Suprapubic skin (tissue), 4 donors: Measurements from ENCODE around the gene TSNAX. TPM values are rescaled to one million over a fixed set of nuclear protein-coding genes. Genes with fewer than 3 reads are reported as not detected.

Experiments used
- DNase-seq, 2 donors: peaks; one replicate each; pipeline ENCODE4 v3.0.0-alpha.2; 2019; ENCODE audit warnings: low spot score in 2 of 2
- H3K27ac ChIP-seq: fragments of 200-600 bp; sonication (generic); one replicate; pipeline ENCODE4 v1.5.1; 2019
- H3K27me3 ChIP-seq: fragments of 200-600 bp; sonication (generic); one replicate; pipeline ENCODE4 v1.5.1; 2019
- H3K36me3 ChIP-seq: fragments of 200-600 bp; sonication (generic); one replicate; pipeline ENCODE4 v1.5.1; 2019
- H3K4me1 ChIP-seq: fragments of 200-600 bp; sonication (generic); one replicate; pipeline ENCODE4 v1.5.1; 2019
- H3K4me3 ChIP-seq: fragments of 200-600 bp; sonication (generic); one replicate; pipeline ENCODE4 v1.5.1; 2019; ENCODE audit warnings: mild to moderate bottlenecking
- H3K9me3 ChIP-seq: fragments of 200-600 bp; sonication (generic); one replicate; pipeline ENCODE4 v1.5.1; 2019
- EP300 ChIP-seq: sonication (generic); formaldehyde crosslinking; IDR thresholded peaks from one replicate; pipeline ENCODE4 v1.6.1; 2017; ENCODE audit warnings: antibody characterized with exemption
- POLR2A ChIP-seq, 2 donors: fragments of 450-650 bp; IDR thresholded peaks; one replicate each; pipeline ENCODE4 v1.6.1; 2017; ENCODE audit warnings: antibody characterized with exemption in 2 of 2, mild to moderate bottlenecking in 2 of 2, moderate library complexity in 2 of 2
- POLR2AphosphoS5 ChIP-seq, 3 donors: sonication (generic); formaldehyde crosslinking; IDR thresholded peaks; one replicate each; pipeline ENCODE4 v1.6.1; 2017; ENCODE audit warnings: antibody characterized with exemption in 3 of 3
- WGBS: methylation state at CpG from one replicate; pipeline ENCODE4 v1.1.5; 2018; 5-methylcytosine and 5-hydroxymethylcytosine counted together
- total RNA-seq, 4 donors: library from RNA; depleted of rRNA; stranded (reverse); fragments of >200 nt; gene quantifications; one replicate each; pipeline ENCODE4 v1.1.0, GENCODE V29; 2016
- TF ChIP-seq, protein P1 (sequence below), 2 donors: fragments of 200-600 bp in 1 of 2; fragments of 450-650 bp in 1 of 2; sonication (generic) in 1 of 2; IDR thresholded peaks; one replicate each; pipeline ENCODE4 v1.5.1; 2016 to 2019; ENCODE audit warnings: antibody characterized with exemption in 2 of 2, mild to moderate bottlenecking in 1 of 2, moderate library complexity in 1 of 2

The TSNAX gene
- total RNA-seq, 4 donors from 2014 or later = 18.8 to 36.4 (median 25.4) TPM

DNA sequence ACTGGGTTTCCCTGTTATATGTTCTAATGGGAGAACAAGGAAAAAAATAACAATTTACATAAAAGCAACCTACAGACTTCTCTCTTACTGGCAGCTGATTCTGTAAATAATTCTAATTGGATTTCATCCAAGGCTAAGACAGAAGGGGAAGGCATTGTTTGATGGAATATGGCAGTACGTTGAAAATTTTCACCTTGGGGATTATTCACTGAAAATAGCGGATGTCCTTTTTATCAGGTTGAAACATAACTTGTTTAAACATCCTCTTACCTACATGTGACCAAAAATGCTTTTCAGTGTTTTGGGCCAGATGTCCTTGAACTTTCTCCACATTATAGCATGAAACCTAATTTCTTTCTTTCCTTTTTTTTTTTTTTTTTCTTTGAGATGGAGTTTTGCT is 24.9 kb downstream of the TSNAX start:
- DNase-seq = no peak
- no peak overlapping the region for H3K4me3 ChIP-seq
- peaks cover 10% of the 10 kb centered on the region for H3K36me3 ChIP-seq
- H3K4me1 ChIP-seq = peaks cover 6% of the 10 kb centered on the region
- TF ChIP-seq EP300 = no peak
- no peak for TF ChIP-seq POLR2A (IDR thresholded peaks at IDR 0.05)
- no peak for TF ChIP-seq POLR2AphosphoS5 (IDR thresholded peaks at IDR 0.05)
- TF ChIP-seq, protein P1, sequence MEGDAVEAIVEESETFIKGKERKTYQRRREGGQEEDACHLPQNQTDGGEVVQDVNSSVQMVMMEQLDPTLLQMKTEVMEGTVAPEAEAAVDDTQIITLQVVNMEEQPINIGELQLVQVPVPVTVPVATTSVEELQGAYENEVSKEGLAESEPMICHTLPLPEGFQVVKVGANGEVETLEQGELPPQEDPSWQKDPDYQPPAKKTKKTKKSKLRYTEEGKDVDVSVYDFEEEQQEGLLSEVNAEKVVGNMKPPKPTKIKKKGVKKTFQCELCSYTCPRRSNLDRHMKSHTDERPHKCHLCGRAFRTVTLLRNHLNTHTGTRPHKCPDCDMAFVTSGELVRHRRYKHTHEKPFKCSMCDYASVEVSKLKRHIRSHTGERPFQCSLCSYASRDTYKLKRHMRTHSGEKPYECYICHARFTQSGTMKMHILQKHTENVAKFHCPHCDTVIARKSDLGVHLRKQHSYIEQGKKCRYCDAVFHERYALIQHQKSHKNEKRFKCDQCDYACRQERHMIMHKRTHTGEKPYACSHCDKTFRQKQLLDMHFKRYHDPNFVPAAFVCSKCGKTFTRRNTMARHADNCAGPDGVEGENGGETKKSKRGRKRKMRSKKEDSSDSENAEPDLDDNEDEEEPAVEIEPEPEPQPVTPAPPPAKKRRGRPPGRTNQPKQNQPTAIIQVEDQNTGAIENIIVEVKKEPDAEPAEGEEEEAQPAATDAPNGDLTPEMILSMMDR (IDR thresholded peaks at IDR 0.05) = no peak
- H3K27ac ChIP-seq = no peak overlapping the region
- no peaks in the 10 kb centered on the region for H3K9me3 ChIP-seq
- 66% methylated on average over 2 of the region's 2 CpGs for WGBS
- H3K27me3 ChIP-seq = no peaks in the 10 kb centered on the region

DNA sequence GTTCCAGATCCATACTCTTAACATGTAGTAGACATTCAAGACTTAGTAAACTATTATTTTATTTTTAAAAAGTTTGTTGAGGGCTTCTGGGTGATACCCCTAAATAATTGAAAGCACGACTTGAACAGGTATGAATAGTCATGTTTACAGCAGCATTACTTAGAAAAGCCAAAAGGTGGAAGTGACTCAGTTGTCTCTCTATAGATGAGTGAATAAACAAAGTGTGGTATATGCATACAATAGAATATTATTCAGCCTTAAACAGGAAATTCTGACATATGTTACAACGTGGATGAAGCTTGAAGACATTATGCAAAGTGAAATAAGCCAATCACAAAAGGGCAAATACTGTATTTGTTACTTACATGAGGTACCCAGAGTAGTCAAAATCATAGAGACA is 26.5 kb downstream of the TSNAX start:
- TF ChIP-seq POLR2AphosphoS5 (IDR thresholded peaks at IDR 0.05) (no peak), EP300 (no peak), POLR2A (IDR thresholded peaks at IDR 0.05) (no peak)
- TF ChIP-seq, protein P1 (IDR thresholded peaks at IDR 0.05) = no peak
- H3K27me3 ChIP-seq = no peaks in the 10 kb centered on the region
- WGBS = 84% methylated on average over 2 of the region's 2 CpGs
- no peak for DNase-seq
- H3K4me1 ChIP-seq = peaks cover 6% of the 10 kb centered on the region
- no peak overlapping the region for H3K27ac ChIP-seq
- no peak overlapping the region for H3K4me3 ChIP-seq
- H3K36me3 ChIP-seq = peaks cover 9% of the 10 kb centered on the region
- H3K9me3 ChIP-seq = no peaks in the 10 kb centered on the region

DNA sequence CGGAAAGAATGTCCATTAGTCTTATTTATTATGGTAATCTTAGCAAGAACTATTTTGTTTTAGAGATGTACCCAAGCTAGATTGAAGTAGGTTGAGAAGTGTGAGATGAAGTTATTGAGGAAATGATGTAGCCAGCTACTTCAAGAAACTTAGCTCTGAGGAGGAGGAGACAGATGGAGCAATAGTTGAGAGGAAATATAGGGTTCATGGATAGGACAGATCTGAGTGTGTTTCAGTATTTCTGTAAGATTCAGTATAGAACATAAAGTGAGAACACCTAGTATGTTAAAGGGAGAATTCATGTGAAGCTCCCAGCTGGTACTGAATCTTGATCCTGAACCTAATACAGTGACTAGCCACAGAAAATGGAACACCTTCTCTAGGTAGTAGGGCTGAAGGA is 28.9 kb downstream of the TSNAX start:
- H3K4me3 ChIP-seq = no peak overlapping the region
- WGBS = 95% methylated on average over 1 of the region's 1 CpG
- TF ChIP-seq, protein P1 (IDR thresholded peaks at IDR 0.05) = no peak
- TF ChIP-seq EP300 (no peak), POLR2AphosphoS5 (IDR thresholded peaks at IDR 0.05) (no peak), POLR2A (IDR thresholded peaks at IDR 0.05) (no peak)
- no peaks in the 10 kb centered on the region for H3K9me3 ChIP-seq
- DNase-seq = no peak
- no peaks in the 10 kb centered on the region for H3K4me1 ChIP-seq
- peaks cover 16% of the 10 kb centered on the region for H3K36me3 ChIP-seq
- no peak overlapping the region for H3K27ac ChIP-seq
- H3K27me3 ChIP-seq = no peaks in the 10 kb centered on the region

DNA sequence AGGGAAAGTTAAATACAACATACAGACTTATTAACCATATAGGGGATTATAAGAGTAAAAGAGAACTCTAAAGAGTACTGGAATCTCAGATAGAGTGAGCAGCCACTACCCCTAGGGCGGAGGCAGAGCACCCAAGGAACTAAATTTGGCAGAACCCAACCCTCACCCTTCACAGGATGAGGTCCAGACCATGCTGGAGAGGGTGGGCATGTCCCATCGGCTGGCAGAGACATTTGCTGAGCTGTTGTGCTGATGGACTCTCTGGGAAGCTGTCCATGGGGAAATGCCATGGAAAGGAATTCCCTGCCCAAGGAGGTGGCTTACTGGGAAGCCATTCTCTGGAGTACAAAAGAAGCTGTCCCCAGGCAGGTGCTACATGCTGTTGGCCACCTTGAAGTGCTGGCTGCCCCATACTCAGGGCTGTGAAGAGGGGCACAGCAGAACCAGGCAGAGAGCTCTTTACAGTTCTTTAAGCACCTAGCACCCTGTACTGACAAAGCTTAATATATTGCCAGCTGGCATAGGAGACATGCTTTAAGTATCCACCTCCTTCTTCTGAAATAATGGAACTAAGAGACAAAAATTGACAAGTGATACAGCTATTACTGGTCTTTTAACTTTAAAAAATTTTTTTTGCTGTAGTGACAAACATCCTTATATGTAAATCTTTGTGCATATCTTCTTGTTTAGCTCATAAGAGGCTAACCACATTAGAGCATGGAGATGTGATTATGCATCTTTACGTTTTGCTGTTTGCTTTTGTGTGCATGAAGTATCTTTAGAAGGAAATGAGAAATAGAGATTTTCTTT is 29.6 kb downstream of the TSNAX start:
- WGBS = 68% methylated on average over 3 of the region's 3 CpGs
- Histone ChIP-seq H3K27ac (peak overlapping the region; percentile 4), H3K4me1 (no peaks in the 10 kb centered on the region), H3K27me3 (no peaks in the 10 kb centered on the region), H3K36me3 (peaks cover 16% of the 10 kb centered on the region), H3K9me3 (no peaks in the 10 kb centered on the region), H3K4me3 (no peak overlapping the region)
- no peak for DNase-seq
- TF ChIP-seq, protein P1 (IDR thresholded peaks at IDR 0.05) = no peak
- TF ChIP-seq EP300 (no peak), POLR2A (IDR thresholded peaks at IDR 0.05) (no peak), POLR2AphosphoS5 (IDR thresholded peaks at IDR 0.05) (no peak)

DNA sequence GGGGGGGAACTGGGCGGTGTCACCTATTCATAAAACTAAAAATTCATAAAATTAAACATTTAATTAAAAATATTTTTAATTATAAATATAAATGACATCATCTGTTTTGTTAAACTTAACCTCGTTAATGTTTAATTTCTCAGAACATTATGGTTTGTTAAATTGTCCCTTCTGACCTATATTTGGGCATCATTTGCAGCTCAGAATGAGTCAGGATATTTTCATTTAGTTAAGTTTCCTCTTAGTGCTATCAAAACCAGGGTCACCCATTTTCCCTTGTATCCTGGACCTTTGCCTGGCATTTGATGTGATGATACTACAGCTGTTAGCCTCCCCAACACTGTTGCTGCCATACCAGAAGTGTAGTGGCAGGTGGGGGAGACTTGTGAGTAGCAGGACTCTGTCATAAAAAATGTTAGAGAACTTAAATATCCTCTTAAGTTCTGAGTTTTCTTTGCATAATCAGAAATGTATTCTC is 30.3 kb downstream of the TSNAX start:
- no peak for TF ChIP-seq EP300
- TF ChIP-seq, protein P1 (IDR thresholded peaks at IDR 0.05) = no peak
- no peak for TF ChIP-seq POLR2A (IDR thresholded peaks at IDR 0.05)
- TF ChIP-seq POLR2AphosphoS5 (IDR thresholded peaks at IDR 0.05) = no peak
- no peak for DNase-seq
- H3K4me3 ChIP-seq = no peak overlapping the region
- no peaks in the 10 kb centered on the region for H3K9me3 ChIP-seq
- no peaks in the 10 kb centered on the region for H3K4me1 ChIP-seq
- H3K27ac ChIP-seq = no peak overlapping the region
- H3K27me3 ChIP-seq = no peaks in the 10 kb centered on the region
- WGBS = 84% methylated on average over 2 of the region's 2 CpGs
- peaks cover 16% of the 10 kb centered on the region for H3K36me3 ChIP-seq
